GM23338 (cell line): Measurements from ENCODE around the gene TNS1. TPM values are rescaled to one million over a fixed set of nuclear protein-coding genes. Genes with fewer than 3 reads are reported as not detected.

Experiments used
- ATAC-seq: fragments of 200-7000 bp; cut with Tn5 transposase; 3 replicates; pipeline ENCODE4 v1.9.1; 2020
- DNase-seq: peaks from one replicate; pipeline ENCODE4 v3.0.0-alpha.2; 2015; ENCODE audit warnings: low spot score
- H2AFZ ChIP-seq: fragments of 200-600 bp; sonication (generic); 2 replicates; pipeline ENCODE4 v1.8.0; 2016; ENCODE audit warnings: antibody characterized with exemption, mild to moderate bottlenecking, moderate library complexity
- H3F3A ChIP-seq: fragments of 200-600 bp; sonication (generic); replicated peaks from 2 replicates; pipeline ENCODE4 v1.8.0; 2017; ENCODE audit warnings: antibody characterized with exemption, mixed run types, low read depth
- H3K27ac ChIP-seq: fragments of 200-600 bp; sonication (generic); 2 replicates; pipeline ENCODE4 v1.6.1; 2016; ENCODE audit warnings: low read depth
- H3K27me3 ChIP-seq: fragments of 200-600 bp; sonication (generic); 2 replicates; pipeline ENCODE4 v1.8.0; 2016; ENCODE audit warnings: mild to moderate bottlenecking, mixed run types, moderate library complexity; ENCODE audit not compliant: insufficient read depth
- H3K36me3 ChIP-seq: fragments of 200-600 bp; sonication (generic); 2 replicates; pipeline ENCODE4 v1.8.0; 2016; ENCODE audit warnings: mild to moderate bottlenecking; ENCODE audit not compliant: insufficient read depth
- H3K4me1 ChIP-seq: fragments of 200-600 bp; sonication (generic); 2 replicates; pipeline ENCODE4 v1.8.0; 2016; ENCODE audit warnings: mild to moderate bottlenecking, moderate library complexity; ENCODE audit not compliant: insufficient read depth
- H3K4me2 ChIP-seq: fragments of 200-600 bp; sonication (generic); 2 replicates; pipeline ENCODE4 v1.7.1; 2017; ENCODE audit warnings: mixed run types
- H3K4me3 ChIP-seq: fragments of 200-600 bp; sonication (generic); 2 replicates; pipeline ENCODE4 v1.6.1; 2016; ENCODE audit warnings: mixed run types
- H3K79me2 ChIP-seq: fragments of 200-600 bp; sonication (generic); replicated peaks from 2 replicates; pipeline ENCODE4 v1.8.0; 2017; ENCODE audit warnings: mild to moderate bottlenecking; ENCODE audit not compliant: insufficient read depth
- H3K9me2 ChIP-seq: fragments of 200-600 bp; sonication (generic); 2 replicates; pipeline ENCODE4 v1.8.0; 2017; ENCODE audit not compliant: insufficient read depth
- H4K20me1 ChIP-seq: fragments of 200-600 bp; sonication (generic); replicated peaks from 2 replicates; pipeline ENCODE4 v1.8.0; 2017; ENCODE audit warnings: mild to moderate bottlenecking; ENCODE audit not compliant: insufficient read depth
- H3K27ac Mint-ChIP-seq: 2 replicates; pipeline ENCODE4 v1.8.0; 2020; ENCODE audit warnings: inconsistent platforms, mild to moderate bottlenecking, moderate library complexity, mixed read lengths
- H3K27me3 Mint-ChIP-seq: 3 replicates; pipeline ENCODE4 v1.8.0; 2022; ENCODE audit warnings: low read depth, mild to moderate bottlenecking, moderate library complexity, mixed read lengths, inconsistent platforms; ENCODE audit not compliant: insufficient read depth, poor library complexity
- H3K36me3 Mint-ChIP-seq: 3 replicates; pipeline ENCODE4 v1.8.0; 2021; ENCODE audit warnings: low read depth, mild to moderate bottlenecking, inconsistent platforms, moderate library complexity, mixed read lengths
- H3K4me1 Mint-ChIP-seq: 3 replicates; pipeline ENCODE4 v1.8.0; 2020; ENCODE audit warnings: mild to moderate bottlenecking, inconsistent platforms, mixed read lengths
- H3K4me3 Mint-ChIP-seq: 3 replicates; pipeline ENCODE4 v1.8.0; 2021; ENCODE audit warnings: moderate library complexity, mild to moderate bottlenecking, inconsistent platforms, mixed read lengths
- H3K9me3 Mint-ChIP-seq: 3 replicates; pipeline ENCODE4 v1.8.0; 2020; ENCODE audit warnings: moderate library complexity, mild to moderate bottlenecking, inconsistent platforms, mixed read lengths
- CREB1 ChIP-seq: fragments of 250-450 bp; sonication (Bioruptor Pico); IDR thresholded peaks from 2 replicates; pipeline ENCODE4 v1.5.0; 2020; ENCODE audit warnings: low read depth, mild to moderate bottlenecking, moderate library complexity
- JUNB ChIP-seq: IDR thresholded peaks from one replicate; pipeline ENCODE4 v1.6.1; 2016; ENCODE audit warnings: antibody characterized with exemption; ENCODE audit not compliant: unreplicated experiment
- STAT1 ChIP-seq: IDR thresholded peaks from one replicate; pipeline ENCODE4 v1.6.1; 2016; ENCODE audit warnings: antibody characterized with exemption; ENCODE audit not compliant: unreplicated experiment
- ZNF331 ChIP-seq: fragments of 250-450 bp; sonication (Bioruptor Pico); IDR thresholded peaks from 2 replicates; pipeline ENCODE4 v1.5.0; 2020; ENCODE audit warnings: low read depth, mild to moderate bottlenecking, moderate library complexity
- polyA plus RNA-seq: library from polyadenylated mRNA; unstranded; fragments of >200 nt; fragmentation: Nextera tagmentation; extraction: Ambion mirVana; gene quantifications from 2 replicates; pipeline ENCODE4 v1.2.1, GENCODE V29; 2016
- total RNA-seq: library from RNA; depleted of rRNA; stranded (reverse); fragments of >200 nt; shearing (Covaris generic); gene quantifications from 2 replicates; pipeline ENCODE4 v1.2.3, GENCODE V29; 2014
- TF ChIP-seq, protein P1 (sequence below): IDR thresholded peaks from 2 replicates; pipeline ENCODE4 v1.6.1; 2016; ENCODE audit warnings: antibody characterized with exemption
- TF ChIP-seq, protein P2 (sequence below): IDR thresholded peaks from one replicate; pipeline ENCODE4 v1.6.1; 2018; ENCODE audit warnings: antibody characterized with exemption; ENCODE audit not compliant: unreplicated experiment
- TF ChIP-seq, protein P3 (sequence below), 2 experiments: fragments of 200-600 bp in 1 of 2; sonication (generic) in 1 of 2; conservative IDR thresholded peaks; 2 replicates each; pipeline versions ENCODE4 v1.5.1 to v1.6.1; 2016 to 2017; ENCODE audit warnings: antibody characterized with exemption in 2 of 2, low read depth in 2 of 2, mild to moderate bottlenecking in 2 of 2, moderate library complexity in 1 of 2

The TNS1 gene
- total and polyA plus RNA-seq, 2 experiments from 2014 or later: 2.0 to 7.4 TPM

DNA sequence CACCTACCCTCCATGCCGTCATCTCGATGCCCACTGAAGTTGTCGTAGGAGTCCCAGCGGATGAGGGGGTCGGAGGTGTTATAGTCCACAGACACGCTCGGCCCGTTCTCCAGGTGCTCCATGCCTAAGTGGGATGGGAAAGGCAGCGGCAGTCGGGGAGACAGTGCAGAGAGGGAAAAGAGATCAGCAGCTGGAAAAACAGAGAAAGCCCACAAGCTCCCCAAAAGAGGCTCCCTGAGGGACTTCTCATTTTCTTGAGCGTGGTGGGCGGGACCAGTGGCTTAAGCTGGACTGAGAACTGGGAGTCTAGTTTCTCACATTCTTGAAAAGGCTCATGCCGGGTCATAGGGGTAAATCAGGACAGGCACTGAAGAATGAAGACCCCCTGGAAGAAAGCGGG is 121.9 kb downstream of the TNS1 start (continued):
- TF ChIP-seq ZNF331 (CRISPR knock-in tag): no peak
- TF ChIP-seq, protein P1, sequence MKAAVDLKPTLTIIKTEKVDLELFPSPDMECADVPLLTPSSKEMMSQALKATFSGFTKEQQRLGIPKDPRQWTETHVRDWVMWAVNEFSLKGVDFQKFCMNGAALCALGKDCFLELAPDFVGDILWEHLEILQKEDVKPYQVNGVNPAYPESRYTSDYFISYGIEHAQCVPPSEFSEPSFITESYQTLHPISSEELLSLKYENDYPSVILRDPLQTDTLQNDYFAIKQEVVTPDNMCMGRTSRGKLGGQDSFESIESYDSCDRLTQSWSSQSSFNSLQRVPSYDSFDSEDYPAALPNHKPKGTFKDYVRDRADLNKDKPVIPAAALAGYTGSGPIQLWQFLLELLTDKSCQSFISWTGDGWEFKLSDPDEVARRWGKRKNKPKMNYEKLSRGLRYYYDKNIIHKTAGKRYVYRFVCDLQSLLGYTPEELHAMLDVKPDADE: no peak
- TF ChIP-seq CREB1: no peak
- TF ChIP-seq, protein P2, sequence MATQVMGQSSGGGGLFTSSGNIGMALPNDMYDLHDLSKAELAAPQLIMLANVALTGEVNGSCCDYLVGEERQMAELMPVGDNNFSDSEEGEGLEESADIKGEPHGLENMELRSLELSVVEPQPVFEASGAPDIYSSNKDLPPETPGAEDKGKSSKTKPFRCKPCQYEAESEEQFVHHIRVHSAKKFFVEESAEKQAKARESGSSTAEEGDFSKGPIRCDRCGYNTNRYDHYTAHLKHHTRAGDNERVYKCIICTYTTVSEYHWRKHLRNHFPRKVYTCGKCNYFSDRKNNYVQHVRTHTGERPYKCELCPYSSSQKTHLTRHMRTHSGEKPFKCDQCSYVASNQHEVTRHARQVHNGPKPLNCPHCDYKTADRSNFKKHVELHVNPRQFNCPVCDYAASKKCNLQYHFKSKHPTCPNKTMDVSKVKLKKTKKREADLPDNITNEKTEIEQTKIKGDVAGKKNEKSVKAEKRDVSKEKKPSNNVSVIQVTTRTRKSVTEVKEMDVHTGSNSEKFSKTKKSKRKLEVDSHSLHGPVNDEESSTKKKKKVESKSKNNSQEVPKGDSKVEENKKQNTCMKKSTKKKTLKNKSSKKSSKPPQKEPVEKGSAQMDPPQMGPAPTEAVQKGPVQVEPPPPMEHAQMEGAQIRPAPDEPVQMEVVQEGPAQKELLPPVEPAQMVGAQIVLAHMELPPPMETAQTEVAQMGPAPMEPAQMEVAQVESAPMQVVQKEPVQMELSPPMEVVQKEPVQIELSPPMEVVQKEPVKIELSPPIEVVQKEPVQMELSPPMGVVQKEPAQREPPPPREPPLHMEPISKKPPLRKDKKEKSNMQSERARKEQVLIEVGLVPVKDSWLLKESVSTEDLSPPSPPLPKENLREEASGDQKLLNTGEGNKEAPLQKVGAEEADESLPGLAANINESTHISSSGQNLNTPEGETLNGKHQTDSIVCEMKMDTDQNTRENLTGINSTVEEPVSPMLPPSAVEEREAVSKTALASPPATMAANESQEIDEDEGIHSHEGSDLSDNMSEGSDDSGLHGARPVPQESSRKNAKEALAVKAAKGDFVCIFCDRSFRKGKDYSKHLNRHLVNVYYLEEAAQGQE: no peak
- no peak for TF ChIP-seq STAT1

DNA sequence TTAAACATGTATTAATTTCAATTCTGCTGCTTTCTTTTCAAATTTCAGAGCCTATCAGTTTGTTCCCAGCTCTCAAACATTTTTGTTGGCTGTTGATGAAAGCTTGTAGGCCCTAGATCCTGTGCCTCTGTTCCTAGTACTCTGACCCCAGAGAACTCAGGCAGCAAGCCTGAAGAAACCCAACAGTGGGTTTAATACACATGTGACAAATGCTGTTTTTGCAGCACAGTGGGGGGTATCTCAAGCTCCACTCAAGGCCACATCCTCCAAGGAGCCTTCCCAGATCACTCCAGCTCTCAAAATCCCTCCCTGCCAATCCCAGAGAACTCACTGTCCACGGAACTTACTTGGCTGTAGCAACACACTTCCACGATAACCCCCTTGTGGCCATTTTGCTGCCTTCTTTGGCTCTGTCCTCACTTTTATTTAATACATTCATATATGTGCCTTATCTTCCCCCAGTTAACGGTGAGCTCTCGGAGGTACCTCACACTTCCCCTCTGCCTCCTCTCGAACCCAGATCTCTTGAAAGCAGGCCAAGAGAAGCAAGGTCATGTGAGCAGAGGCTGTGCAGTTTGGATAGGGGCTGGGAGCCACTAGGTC is 122.4 kb downstream of the TNS1 start:
- Mint-ChIP-seq H3K27ac (no peak overlapping the region), H3K4me3 (no peak overlapping the region), H3K9me3 (no peaks in the 10 kb centered on the region), H3K27me3 (peaks cover 3% of the 10 kb centered on the region), H3K36me3 (no peaks in the 10 kb centered on the region), H3K4me1 (peaks cover 14% of the 10 kb centered on the region; the same call in 2 of the 3 replicates)
- Histone ChIP-seq H3K4me3 (no peak overlapping the region), H2AFZ (no peak overlapping the region), H3K27me3 (no peaks in the 10 kb centered on the region), H3K4me1 (no peaks in the 10 kb centered on the region), H3K4me2 (no peak overlapping the region), H3K9me2 (no peaks in the 10 kb centered on the region), H4K20me1 (no peaks in the 10 kb centered on the region), H3K36me3 (no peaks in the 10 kb centered on the region), H3F3A (no peaks in the 10 kb centered on the region), H3K79me2 (no peaks in the 10 kb centered on the region), H3K27ac (no peak overlapping the region)
- no peak for TF ChIP-seq JUNB
- TF ChIP-seq, protein P3, sequence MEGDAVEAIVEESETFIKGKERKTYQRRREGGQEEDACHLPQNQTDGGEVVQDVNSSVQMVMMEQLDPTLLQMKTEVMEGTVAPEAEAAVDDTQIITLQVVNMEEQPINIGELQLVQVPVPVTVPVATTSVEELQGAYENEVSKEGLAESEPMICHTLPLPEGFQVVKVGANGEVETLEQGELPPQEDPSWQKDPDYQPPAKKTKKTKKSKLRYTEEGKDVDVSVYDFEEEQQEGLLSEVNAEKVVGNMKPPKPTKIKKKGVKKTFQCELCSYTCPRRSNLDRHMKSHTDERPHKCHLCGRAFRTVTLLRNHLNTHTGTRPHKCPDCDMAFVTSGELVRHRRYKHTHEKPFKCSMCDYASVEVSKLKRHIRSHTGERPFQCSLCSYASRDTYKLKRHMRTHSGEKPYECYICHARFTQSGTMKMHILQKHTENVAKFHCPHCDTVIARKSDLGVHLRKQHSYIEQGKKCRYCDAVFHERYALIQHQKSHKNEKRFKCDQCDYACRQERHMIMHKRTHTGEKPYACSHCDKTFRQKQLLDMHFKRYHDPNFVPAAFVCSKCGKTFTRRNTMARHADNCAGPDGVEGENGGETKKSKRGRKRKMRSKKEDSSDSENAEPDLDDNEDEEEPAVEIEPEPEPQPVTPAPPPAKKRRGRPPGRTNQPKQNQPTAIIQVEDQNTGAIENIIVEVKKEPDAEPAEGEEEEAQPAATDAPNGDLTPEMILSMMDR (conservative IDR thresholded peaks at IDR 0.05; ENCODE audit: low read depth in 2 of 2): peak in 1 of 2 experiments; percentile 30; a peak in 2 of 4 replicates
- DNase-seq (no peak), ATAC-seq (no peak)
